GM13977 (cell line): Measurements from ENCODE around the gene SERPINC1.
"Not testable (repeated sequence)": the region's sequence is repeated elsewhere in the genome, so short reads cannot be mapped to it uniquely, and the experiment has no call there.

Source experiments
- DNase-seq: peaks from one replicate; pipeline ENCODE4 v3.0.0; 2012; ENCODE audit warnings: low spot score
- CTCF ChIP-seq: IDR thresholded peaks from 2 replicates; pipeline ENCODE4 v1.5.1; 2012; ENCODE audit warnings: mild to moderate bottlenecking, control low read depth; ENCODE audit not compliant: insufficient read depth; ENCODE audit errors: extremely low read depth, missing control alignments
- in situ Hi-C: fragments of 300-500 bp; cut with MboI; formaldehyde crosslinking; loops from one replicate; pipeline ENCODE4 v1.12.0; 2022; ENCODE audit warnings: low sequenced_read_pairs, low pct_unique_long_range_greater_than_20kb, mixed read lengths, inconsistent platforms; ENCODE audit not compliant: unreplicated experiment

Gene SERPINC1

GRCh38 chr1:173860065-173860464, 57.1 kb downstream of the SERPINC1 start:
- TF ChIP-seq CTCF: no peak
- in situ Hi-C loops: no loop called here
- DNase-seq: no peak

- DNase-seq, in situ Hi-C loops: not testable (repeated sequence)
These were observed 57.6 kb downstream of the SERPINC1 start for GRCh38 chr1:173859547-173859946.

- no peak for TF ChIP-seq CTCF
- no peak for DNase-seq
- in situ Hi-C loops: no loop called here
These were observed 59.7 kb downstream of the SERPINC1 start for GRCh38 chr1:173857363-173857917.

- DNase-seq: no peak
- TF ChIP-seq CTCF: no peak
- in situ Hi-C loops: no loop called here
These were observed 60.2 kb downstream of the SERPINC1 start for GRCh38 chr1:173856903-173857302.

- no peak for DNase-seq
- in situ Hi-C loops: no loop called here
- no peak for TF ChIP-seq CTCF
These were observed 61.1 kb downstream of the SERPINC1 start for GRCh38 chr1:173856014-173856413.
